GM12892 (cell line): Measurements from ENCODE around the gene SMAD1.

Experiments used
- POLR2A ChIP-seq: IDR thresholded peaks from 2 replicates; pipeline ENCODE4 v1.6.1; 2011; ENCODE audit warnings: low read depth, low read length, control low read depth
- POLR2AphosphoS5 ChIP-seq: IDR thresholded peaks from 2 replicates; pipeline ENCODE4 v1.6.1; 2011; ENCODE audit warnings: low read depth, low read length, control low read depth

GRCh38 chr4:145481164-145481941, at the start of gene SMAD1:
- TF ChIP-seq POLR2AphosphoS5 (no peak), POLR2A (no peak; the same call in 1 of the 2 replicates)
